Measurements from ENCODE around the gene RALGPS1.

The RALGPS1 gene

DNA sequence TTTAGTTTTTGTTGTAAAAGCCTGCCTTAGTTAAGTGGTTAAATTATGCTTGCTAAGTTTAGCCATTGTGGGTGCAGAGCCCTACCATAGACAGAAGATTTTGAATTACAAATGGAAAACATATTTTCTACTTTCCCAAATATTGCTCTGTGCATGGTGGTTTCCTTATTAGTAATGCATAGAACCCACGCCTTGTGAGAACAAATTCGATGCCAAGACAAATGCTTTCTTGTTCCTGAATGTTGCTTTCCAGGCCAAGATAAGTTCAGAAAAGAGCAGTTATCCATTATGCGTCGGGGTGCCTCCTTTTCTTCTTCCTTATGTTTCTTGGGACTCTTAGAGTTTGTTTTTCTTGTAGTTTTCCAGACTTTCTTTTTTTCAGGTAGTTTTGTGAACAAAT, 319.0 kb downstream of the RALGPS1 start:
- Histone ChIP-seq H3K4me1 (ENCODE audit: control insufficient read depth, insufficient read depth, low read length) (no peaks in the 10 kb centered on the region), H3K9me3 (ENCODE audit: control insufficient read depth, insufficient read depth, low read depth, low read length) (no peaks in the 10 kb centered on the region), H3K36me3 (ENCODE audit: control insufficient read depth in 2 of 2, insufficient read depth in 1 of 2, low read length in 2 of 2) (peaks cover 0 to 15% of the 10 kb centered on the region in 2 experiments; a peak in 1 of 3 replicates), H3K27ac (ENCODE audit: extremely low read depth, low read depth, low read length) (no peak overlapping the region), H3K4me3 (ENCODE audit: low read depth, low read length) (no peak overlapping the region)
- POLR2A ChIA-PET, result interaction anchor here (2.6 kb wide), 1 partner anchor 163 kb away, joined by 7 read pairs; the partner anchor contains the start of gene SLC2A8
- CTCF ChIA-PET, result interaction anchor here (0.5 to 1.0 kb wide), 3 partner anchors 86 to 352 kb away, joined by 3 to 4 read pairs (median 3); no protein-coding TSS in a partner anchor
- TF ChIP-seq ZNF610 (tag by site-specific recombination; IDR thresholded peaks at IDR 0.05; ENCODE audit: borderline replicate concordance) (no peak), KLF7 (tag by site-specific recombination; IDR thresholded peaks at IDR 0.05; ENCODE audit: borderline replicate concordance) (no peak), OVOL3 (tag by site-specific recombination; IDR thresholded peaks at IDR 0.05) (no peak), YY1 (tag by site-specific recombination; IDR thresholded peaks at IDR 0.05) (no peak)
- TF ChIP-seq, protein P1, sequence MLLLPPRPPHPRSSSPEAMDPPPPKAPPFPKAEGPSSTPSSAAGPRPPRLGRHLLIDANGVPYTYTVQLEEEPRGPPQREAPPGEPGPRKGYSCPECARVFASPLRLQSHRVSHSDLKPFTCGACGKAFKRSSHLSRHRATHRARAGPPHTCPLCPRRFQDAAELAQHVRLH (tag by site-specific recombination; IDR thresholded peaks at IDR 0.05), result no peak
- TF ChIP-seq, protein P2, sequence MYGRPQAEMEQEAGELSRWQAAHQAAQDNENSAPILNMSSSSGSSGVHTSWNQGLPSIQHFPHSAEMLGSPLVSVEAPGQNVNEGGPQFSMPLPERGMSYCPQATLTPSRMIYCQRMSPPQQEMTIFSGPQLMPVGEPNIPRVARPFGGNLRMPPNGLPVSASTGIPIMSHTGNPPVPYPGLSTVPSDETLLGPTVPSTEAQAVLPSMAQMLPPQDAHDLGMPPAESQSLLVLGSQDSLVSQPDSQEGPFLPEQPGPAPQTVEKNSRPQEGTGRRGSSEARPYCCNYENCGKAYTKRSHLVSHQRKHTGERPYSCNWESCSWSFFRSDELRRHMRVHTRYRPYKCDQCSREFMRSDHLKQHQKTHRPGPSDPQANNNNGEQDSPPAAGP (tag by site-specific recombination; IDR thresholded peaks at IDR 0.05), result no peak
- TF ChIP-seq, protein P3, sequence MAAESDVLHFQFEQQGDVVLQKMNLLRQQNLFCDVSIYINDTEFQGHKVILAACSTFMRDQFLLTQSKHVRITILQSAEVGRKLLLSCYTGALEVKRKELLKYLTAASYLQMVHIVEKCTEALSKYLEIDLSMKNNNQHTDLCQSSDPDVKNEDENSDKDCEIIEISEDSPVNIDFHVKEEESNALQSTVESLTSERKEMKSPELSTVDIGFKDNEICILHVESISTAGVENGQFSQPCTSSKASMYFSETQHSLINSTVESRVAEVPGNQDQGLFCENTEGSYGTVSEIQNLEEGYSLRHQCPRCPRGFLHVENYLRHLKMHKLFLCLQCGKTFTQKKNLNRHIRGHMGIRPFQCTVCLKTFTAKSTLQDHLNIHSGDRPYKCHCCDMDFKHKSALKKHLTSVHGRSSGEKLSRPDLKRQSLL (tag by site-specific recombination; IDR thresholded peaks at IDR 0.05), result no peak

DNA sequence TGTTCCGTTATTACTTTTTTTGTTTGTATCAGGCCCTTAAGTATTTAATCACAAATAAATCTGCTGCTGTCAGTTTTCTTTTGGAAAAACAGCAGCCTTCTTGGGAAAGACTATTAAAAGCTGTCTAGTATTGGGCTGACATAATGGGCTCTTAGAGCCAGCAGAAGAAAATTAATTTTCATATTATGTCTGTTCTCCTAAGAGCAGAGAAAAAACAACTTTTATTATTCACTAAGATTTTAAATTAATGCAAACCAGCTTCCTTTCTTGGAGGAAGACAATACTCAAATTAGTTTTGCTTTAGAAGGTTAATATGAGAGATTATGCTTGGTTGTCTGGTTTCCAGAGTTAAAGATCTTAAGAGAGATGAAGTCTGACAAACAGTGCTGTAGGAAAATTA, 319.4 kb downstream of the RALGPS1 start:
- H3K4me1 ChIP-seq (ENCODE audit: control insufficient read depth, insufficient read depth, low read length), result no peaks in the 10 kb centered on the region
- TF ChIP-seq ZNF624 (tag by site-specific recombination; IDR thresholded peaks at IDR 0.05) (no peak), ZBTB48 (tag by site-specific recombination; IDR thresholded peaks at IDR 0.05) (no peak), ZNF76 (tag by site-specific recombination; IDR thresholded peaks at IDR 0.05; ENCODE audit: borderline replicate concordance, low read depth) (no peak), ZNF350 (tag by site-specific recombination; IDR thresholded peaks at IDR 0.05) (no peak), HOXC10 (CRISPR knock-in tag; IDR thresholded peaks at IDR 0.05) (no peak), ZNF629 (tag by site-specific recombination; IDR thresholded peaks at IDR 0.05) (no peak), ZNF175 (tag by site-specific recombination; IDR thresholded peaks at IDR 0.05) (no peak), ZNF391 (tag by site-specific recombination; IDR thresholded peaks at IDR 0.05; ENCODE audit: borderline replicate concordance, low read depth) (no peak), ZNF174 (tag by site-specific recombination; IDR thresholded peaks at IDR 0.05) (no peak), ZNF521 (tag by site-specific recombination; IDR thresholded peaks at IDR 0.05) (no peak)
- TF ChIP-seq, protein P4, sequence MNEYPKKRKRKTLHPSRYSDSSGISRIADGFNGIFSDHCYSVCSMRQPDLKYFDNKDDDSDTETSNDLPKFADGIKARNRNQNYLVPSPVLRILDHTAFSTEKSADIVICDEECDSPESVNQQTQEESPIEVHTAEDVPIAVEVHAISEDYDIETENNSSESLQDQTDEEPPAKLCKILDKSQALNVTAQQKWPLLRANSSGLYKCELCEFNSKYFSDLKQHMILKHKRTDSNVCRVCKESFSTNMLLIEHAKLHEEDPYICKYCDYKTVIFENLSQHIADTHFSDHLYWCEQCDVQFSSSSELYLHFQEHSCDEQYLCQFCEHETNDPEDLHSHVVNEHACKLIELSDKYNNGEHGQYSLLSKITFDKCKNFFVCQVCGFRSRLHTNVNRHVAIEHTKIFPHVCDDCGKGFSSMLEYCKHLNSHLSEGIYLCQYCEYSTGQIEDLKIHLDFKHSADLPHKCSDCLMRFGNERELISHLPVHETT (tag by site-specific recombination; IDR thresholded peaks at IDR 0.05), result no peak
- TF ChIP-seq, protein P5, sequence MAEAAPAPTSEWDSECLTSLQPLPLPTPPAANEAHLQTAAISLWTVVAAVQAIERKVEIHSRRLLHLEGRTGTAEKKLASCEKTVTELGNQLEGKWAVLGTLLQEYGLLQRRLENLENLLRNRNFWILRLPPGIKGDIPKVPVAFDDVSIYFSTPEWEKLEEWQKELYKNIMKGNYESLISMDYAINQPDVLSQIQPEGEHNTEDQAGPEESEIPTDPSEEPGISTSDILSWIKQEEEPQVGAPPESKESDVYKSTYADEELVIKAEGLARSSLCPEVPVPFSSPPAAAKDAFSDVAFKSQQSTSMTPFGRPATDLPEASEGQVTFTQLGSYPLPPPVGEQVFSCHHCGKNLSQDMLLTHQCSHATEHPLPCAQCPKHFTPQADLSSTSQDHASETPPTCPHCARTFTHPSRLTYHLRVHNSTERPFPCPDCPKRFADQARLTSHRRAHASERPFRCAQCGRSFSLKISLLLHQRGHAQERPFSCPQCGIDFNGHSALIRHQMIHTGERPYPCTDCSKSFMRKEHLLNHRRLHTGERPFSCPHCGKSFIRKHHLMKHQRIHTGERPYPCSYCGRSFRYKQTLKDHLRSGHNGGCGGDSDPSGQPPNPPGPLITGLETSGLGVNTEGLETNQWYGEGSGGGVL (tag by site-specific recombination; IDR thresholded peaks at IDR 0.05), result no peak
- TF ChIP-seq, protein P6, sequence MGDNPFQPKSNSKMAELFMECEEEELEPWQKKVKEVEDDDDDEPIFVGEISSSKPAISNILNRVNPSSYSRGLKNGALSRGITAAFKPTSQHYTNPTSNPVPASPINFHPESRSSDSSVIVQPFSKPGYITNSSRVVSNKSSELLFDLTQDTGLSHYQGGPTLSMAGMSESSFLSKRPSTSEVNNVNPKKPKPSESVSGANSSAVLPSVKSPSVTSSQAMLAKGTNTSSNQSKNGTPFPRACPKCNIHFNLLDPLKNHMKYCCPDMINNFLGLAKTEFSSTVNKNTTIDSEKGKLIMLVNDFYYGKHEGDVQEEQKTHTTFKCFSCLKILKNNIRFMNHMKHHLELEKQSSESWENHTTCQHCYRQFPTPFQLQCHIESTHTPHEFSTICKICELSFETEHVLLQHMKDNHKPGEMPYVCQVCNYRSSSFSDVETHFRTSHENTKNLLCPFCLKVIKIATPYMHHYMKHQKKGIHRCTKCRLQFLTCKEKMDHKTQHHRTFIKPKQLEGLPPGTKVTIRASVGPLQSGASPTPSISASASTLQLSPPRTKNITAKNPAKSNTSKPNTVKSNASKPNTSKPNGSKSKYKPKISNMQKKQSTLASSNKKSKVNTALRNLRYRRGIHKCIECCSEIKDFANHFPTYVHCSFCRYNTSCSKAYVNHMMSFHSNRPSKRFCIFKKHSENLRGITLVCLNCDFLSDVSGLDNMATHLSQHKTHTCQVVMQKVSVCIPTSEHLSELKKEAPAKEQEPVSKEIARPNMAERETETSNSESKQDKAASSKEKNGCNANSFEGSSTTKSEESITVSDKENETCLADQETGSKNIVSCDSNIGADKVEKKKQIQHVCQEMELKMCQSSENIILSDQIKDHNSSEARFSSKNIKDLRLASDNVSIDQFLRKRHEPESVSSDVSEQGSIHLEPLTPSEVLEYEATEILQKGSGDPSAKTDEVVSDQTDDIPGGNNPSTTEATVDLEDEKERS (tag by site-specific recombination; IDR thresholded peaks at IDR 0.05), result no peak
- H3K27ac ChIP-seq (ENCODE audit: extremely low read depth, low read depth, low read length), result no peak overlapping the region
- peaks cover 0 to 15% of the 10 kb centered on the region in 2 experiments; a peak in 1 of 3 replicates for H3K36me3 ChIP-seq (ENCODE audit: control insufficient read depth in 2 of 2, insufficient read depth in 1 of 2, low read length in 2 of 2)
- H3K4me3 ChIP-seq (ENCODE audit: low read depth, low read length), result no peak overlapping the region
- ChIA-PET CTCF (interaction anchor here (0.5 to 1.0 kb wide), 3 partner anchors 85 to 351 kb away, joined by 3 to 4 read pairs (median 3); no protein-coding TSS in a partner anchor), POLR2A (interaction anchor here (1.5 kb wide), 1 partner anchor 9 kb away, joined by 3 read pairs; no protein-coding TSS in a partner anchor)
- H3K9me3 ChIP-seq (ENCODE audit: control insufficient read depth, insufficient read depth, low read depth, low read length), result no peaks in the 10 kb centered on the region
